HG02763 (cell line): Measurements from ENCODE around the gene RBM44.

Experiments used
- ATAC-seq: cut with Tn5 transposase; IDR thresholded peaks from one replicate; pipeline ENCODE4 v1.9.1; 2021; ENCODE audit warnings: mild to moderate bottlenecking, moderate library complexity; ENCODE audit not compliant: unreplicated experiment

The RBM44 gene

DNA sequence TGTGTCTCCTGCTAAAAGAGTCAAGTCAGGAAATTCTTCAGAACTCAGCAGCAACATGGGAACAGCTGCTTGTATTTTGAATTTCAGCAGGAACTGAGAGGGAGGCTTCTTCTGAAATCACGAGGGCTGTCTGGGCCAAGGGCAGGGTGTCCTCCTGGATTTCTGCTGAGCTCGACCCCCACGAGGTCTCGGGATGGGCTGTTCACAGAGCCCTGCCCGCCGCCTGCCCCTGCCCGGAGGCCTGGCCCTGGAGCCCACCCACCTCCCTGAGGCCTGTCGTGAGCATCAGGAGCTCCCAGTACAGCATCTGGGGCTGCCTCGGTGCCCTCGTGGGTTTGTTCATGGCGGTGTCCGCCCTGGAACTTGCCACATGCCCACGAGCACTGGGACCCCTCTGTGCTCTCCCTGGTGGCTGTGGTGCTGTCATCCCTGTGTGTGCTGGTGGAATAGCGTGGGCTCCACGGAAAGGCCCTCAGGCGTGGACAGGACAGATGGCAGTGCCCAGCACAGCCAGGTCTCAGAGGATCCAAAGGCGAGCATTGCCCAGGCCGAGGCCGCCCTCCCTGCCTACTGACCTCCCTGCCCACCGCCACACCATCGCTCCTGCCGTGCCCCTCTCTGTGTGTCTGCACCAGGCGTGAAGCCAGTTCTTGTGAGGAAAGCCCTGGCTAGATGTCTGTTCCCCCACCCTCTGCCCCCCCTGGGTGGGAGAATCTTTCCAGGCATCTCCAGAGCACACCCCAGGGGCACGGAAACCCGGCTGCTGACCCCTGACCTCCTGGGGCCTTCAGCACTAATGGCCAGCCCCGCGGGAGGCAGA is 86.7 kb downstream of the RBM44 start:
- no peak for ATAC-seq

GRCh38 chr2:237885931-237886684 is 87.5 kb downstream of the RBM44 start:
- no peak for ATAC-seq

- no peak for ATAC-seq
Observed at GRCh38 chr2:237886685-237887481, 88.3 kb downstream of the RBM44 start.

GRCh38 chr2:237888389-237888788 is 89.8 kb downstream of the RBM44 start:
- ATAC-seq = no peak

GRCh38 chr2:237889016-237889415 is 90.4 kb downstream of the RBM44 start:
- ATAC-seq = no peak

DNA sequence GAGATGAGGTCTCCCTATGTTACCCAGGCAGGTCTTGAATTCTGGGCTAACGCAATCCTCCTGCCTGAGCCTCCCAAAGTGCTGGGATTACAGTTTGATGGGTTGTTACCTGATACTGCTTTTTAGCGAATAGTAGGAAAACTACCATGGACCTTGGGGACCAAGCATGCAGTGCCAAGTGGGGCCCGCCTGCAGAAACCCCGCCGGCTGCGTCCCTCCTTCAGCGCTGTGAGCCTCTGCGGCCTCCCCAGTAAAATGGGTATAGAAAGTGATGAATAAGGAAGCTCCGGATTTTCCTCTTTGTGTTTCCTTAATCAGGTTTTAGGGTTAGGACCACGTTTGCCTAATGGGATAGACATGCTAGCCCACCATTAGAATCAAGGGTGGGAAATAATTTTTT is 91.2 kb downstream of the RBM44 start:
- no peak for ATAC-seq
